Hematopoietic multipotent progenitor cell (in vitro differentiated cells): ENCODE measurements around the gene AFAP1L2. TPM values are rescaled to one million over a fixed set of nuclear protein-coding genes. Genes with fewer than 3 reads are reported as not detected.

Experiments
- DNase-seq, 3 donors: peaks; one replicate each; pipeline ENCODE4 v3.0.0-alpha.2; 2011 to 2015; ENCODE audit warnings: low read depth in 2 of 3, low spot score in 2 of 3
- total RNA-seq: library from RNA; depleted of rRNA; stranded (reverse); fragments of >200 nt; gene quantifications from one replicate; pipeline ENCODE4 v1.2.3, GENCODE V29; 2012

Gene AFAP1L2
- total RNA-seq, 1 donor = 4.0 TPM

- no peak for DNase-seq
Measured at GRCh38 chr10:114418109-114418508, 13.8 kb upstream of the AFAP1L2 start.

- peak in 2 of 3 donors; percentile 56 to 77 for DNase-seq
Measured at GRCh38 chr10:114412907-114413797, 8.8 kb upstream of the AFAP1L2 start.

DNA sequence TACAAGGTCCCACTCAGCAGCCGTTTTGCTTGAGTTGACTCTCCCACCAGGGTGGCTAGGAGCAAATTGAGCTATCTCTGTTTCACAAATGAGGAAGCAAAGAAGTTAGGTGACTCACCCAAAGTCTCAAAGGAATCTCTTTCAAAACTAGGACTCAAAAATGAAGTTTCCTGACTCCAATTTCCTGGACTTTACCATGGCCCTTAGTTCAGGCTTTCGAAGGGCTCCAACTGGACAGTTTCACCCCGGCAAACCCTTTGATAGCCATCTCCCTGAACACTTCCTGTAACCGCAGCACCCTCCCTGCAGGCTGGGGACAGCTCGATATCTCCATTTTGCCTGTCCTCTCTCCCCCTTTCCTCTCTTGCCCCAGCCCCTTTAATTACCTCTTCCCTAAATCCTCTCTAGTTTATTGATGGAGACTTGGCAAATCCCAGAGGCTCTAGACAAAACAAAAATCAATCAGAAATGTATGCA lies 4.7 kb upstream of the AFAP1L2 start:
- peak in 1 of 3 donors; percentile 17 for DNase-seq

DNA sequence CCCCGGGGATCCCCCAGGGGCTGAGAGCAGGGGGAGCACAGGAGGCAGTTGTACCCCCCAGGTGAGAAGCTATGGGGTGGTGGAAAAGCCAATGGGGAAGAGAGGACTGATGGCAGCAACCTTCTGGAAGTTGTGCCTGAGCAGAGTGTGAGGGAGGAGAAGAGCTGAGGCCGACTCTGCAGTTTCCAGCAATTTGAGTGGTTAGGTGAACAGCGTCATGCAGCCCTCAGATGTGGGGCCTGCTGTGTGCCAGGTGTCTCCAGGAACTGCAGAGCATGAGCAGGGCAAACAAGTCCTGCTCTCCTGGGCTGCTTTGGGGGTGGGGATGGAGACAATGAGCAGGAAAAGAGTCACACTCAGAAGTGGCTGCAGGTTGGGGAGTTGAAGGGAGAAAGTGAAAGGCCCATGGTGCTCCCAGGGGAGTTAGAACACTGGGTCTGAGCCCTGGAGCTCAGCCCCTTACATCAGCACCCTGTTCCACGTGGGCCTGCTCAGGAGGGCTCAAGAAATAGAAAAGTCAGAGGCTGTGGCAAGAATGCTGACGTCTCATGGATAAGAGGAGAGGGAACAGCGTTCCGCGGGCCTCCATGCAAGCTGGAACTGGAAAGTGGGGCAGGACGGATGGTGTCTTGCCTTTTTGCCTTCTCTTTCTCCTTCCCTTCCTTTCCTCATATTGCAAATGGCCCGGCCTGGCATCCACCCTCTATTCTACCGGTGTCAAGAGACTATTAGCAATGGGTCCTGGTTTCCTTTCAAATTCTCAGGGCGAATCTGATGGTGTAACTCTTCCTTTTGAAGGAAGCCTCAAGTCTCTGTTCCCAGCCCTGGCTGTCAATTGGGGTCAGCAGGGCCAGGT lies 4.0 kb upstream of the AFAP1L2 start:
- no peak for DNase-seq

DNA sequence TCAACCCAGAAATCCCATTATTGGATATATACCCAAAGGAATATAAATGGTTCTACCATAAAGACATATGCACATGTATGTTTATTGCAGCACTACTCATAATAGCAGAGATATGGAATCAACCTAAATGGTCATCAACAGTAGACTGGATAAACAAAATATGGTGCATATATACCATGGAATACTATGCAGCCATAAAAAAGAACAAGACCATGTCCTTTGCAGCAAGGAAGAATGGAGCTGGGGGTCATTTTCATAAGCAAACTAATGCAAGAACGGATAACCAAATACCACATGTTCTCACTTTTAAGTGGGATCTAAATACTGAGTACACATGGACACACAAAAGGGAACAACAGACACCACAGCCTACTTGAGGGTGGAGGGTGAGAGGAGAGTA lies 2.2 kb upstream of the AFAP1L2 start:
- DNase-seq = no peak

DNA sequence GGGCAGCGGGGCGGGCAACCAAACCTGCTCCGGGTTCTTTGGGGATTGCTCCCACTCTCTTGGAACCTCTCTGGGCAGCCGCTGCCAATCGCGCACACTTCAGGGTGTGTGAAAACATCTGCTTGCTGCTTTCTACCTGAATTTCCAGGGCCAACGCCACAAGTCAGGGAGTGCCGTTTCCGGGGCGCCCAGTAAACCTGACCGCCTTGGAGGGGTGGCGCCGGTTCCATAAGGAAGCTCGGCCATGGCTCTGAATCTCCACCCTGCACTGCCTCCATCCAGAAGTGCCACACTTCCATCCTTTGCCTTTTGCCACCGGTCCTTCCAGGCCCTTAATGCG lies 679 bp upstream of the AFAP1L2 start:
- DNase-seq = no peak

- no peak for DNase-seq
Measured at GRCh38 chr10:114403541-114404161, 651 bp downstream of the AFAP1L2 start.

- peak in 1 of 3 donors; percentile 32 for DNase-seq
Measured at GRCh38 chr10:114402871-114403540, 1.3 kb downstream of the AFAP1L2 start.

DNA sequence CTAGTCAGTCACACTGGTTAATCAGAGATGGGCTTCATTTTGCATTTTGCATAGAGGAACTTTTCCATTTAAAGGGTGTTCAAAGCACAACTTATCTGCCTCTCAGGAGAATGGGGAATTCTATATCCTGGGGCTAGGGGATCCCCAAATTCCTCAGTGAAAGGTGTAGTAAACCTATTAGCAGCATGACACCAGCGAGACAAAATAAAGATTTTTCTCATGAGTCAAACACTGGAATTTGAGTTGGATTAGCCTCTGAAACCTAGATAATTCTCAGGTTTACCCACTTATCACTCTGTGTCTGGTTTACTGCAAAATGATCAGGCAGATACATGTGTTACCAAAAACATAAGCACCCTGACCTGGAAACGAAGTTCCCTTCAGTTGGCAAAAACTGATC lies 2.1 kb downstream of the AFAP1L2 start:
- no peak for DNase-seq

- DNase-seq = no peak
Measured at GRCh38 chr10:114401195-114401791, 3.0 kb downstream of the AFAP1L2 start.

DNA sequence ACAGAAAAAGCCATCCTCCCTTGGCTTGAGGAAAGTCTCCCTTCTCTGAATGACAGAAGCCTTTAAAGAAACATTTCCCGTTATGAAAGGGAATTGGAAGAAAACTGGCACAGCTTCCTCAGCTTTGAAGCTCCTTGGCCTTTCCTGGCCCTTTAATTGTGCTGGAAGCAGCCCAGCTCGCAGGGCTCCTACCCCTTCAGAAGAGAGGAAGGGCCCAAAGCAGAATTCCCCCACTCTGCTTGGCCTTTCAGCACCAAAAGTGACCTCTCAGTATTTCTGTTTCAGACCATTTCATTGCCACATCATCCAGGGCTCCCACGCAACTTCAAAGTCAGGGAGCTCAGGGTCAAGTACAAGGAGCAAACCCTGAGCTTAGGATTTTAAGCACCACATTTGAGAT lies 4.2 kb downstream of the AFAP1L2 start:
- no peak for DNase-seq

DNA sequence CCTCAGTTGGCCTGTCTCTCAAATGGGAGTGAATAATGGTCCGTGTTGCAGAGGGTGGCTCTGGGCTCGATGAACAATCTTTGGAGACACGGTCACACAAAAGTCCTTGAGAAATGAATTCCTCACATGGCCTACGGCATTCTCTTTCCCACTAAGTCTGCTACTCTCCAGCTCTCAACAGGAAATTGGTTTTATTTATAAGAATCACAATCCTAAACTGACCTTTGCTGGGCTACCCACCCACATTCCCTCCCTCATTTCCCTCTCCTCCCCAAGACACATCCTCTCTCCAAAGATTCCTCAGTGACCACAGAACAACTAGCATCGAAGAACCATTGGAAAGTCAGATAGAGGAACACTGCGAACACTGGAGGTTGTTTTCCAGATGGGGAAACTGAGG lies 4.7 kb downstream of the AFAP1L2 start:
- no peak for DNase-seq

- DNase-seq = no peak
Measured at GRCh38 chr10:114398587-114399331, 5.5 kb downstream of the AFAP1L2 start.

GRCh38 chr10:114397651-114398145 lies 6.6 kb downstream of the AFAP1L2 start:
- no peak for DNase-seq

GRCh38 chr10:114396464-114396863 lies 7.8 kb downstream of the AFAP1L2 start:
- DNase-seq = no peak

GRCh38 chr10:114395366-114396022 lies 8.8 kb downstream of the AFAP1L2 start:
- no peak for DNase-seq

- DNase-seq = no peak
Measured at GRCh38 chr10:114394531-114394930, 9.8 kb downstream of the AFAP1L2 start.

- no peak for DNase-seq
Measured at GRCh38 chr10:114393886-114394285, 10.4 kb downstream of the AFAP1L2 start.

DNA sequence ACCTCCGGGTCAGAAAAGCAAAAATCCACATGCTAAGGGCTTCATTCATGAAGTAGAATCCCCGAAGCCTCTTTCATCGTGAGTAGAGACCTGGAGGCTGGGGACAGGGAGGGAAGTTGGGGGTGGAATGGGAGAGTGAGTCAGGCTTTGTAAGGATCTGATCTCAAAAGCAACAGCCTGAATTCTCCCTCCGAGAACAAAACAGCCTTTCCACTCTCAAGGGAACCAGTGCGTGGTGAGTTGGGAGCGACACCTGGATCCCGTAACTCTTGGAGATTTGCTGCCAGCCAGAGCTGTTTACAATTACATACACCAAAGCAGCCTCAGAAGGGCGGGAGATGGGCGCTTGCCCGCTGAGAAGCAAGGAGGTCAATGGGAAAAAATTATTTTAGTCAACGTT lies 10.8 kb downstream of the AFAP1L2 start:
- no peak for DNase-seq
